ENCODE measurements around the gene POGK.

POGK gene

DNA sequence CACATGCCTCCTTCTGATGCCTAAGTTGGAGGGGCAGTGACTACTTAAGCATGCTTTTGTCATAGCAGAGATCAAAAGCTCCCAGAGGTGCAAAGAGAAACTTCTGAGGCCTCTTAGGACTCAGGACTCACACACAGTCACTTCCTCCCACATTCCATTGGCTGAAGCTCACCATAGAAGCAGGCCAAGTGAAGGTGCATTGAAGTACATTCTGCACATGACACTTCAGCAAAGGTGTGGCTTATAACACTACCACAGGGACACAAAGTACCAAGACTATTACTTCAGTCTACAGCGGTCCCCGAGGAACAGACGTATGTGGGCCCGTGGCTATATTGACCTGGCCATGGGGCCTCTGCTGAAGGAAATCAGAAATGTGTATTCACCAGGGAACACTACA lies 2.5 kb upstream of the POGK start:
- no peak overlapping the region for H3K4me3 ChIP-seq (ENCODE audit: low read depth in 1 of 2, low read length in 2 of 2)
- ATAC-seq (ENCODE audit: insufficient read depth, low read depth) (no peak), DNase-seq (no peak)
- H3K9me3 ChIP-seq (ENCODE audit: insufficient read depth, low read length, severe bottlenecking) = no peaks in the 10 kb centered on the region
- H3K27me3 ChIP-seq (ENCODE audit: insufficient read depth, low read length, poor library complexity) = peaks cover 9% of the 10 kb centered on the region
- peaks cover 31% of the 10 kb centered on the region for H3K4me1 ChIP-seq (ENCODE audit: insufficient read depth, low read length)
- no peak overlapping the region for H3K27ac ChIP-seq (ENCODE audit: low read length)
- no peak for TF ChIP-seq EZH2 (IDR thresholded peaks at IDR 0.05; ENCODE audit: borderline replicate concordance, low read depth, low read length, severe bottlenecking)
- TF ChIP-seq, protein P1, sequence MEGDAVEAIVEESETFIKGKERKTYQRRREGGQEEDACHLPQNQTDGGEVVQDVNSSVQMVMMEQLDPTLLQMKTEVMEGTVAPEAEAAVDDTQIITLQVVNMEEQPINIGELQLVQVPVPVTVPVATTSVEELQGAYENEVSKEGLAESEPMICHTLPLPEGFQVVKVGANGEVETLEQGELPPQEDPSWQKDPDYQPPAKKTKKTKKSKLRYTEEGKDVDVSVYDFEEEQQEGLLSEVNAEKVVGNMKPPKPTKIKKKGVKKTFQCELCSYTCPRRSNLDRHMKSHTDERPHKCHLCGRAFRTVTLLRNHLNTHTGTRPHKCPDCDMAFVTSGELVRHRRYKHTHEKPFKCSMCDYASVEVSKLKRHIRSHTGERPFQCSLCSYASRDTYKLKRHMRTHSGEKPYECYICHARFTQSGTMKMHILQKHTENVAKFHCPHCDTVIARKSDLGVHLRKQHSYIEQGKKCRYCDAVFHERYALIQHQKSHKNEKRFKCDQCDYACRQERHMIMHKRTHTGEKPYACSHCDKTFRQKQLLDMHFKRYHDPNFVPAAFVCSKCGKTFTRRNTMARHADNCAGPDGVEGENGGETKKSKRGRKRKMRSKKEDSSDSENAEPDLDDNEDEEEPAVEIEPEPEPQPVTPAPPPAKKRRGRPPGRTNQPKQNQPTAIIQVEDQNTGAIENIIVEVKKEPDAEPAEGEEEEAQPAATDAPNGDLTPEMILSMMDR (IDR thresholded peaks at IDR 0.05; ENCODE audit: borderline replicate concordance, extremely low read depth, low read length, poor library complexity, severe bottlenecking) = no peak
- peaks cover 9% of the 10 kb centered on the region; the same call in 1 of the 2 replicates for H4K20me1 ChIP-seq (ENCODE audit: insufficient read depth, low read length)
- no peak overlapping the region for H3K9ac ChIP-seq (ENCODE audit: low read depth, low read length)
- no peak overlapping the region for H2AFZ ChIP-seq (ENCODE audit: low read depth, low read length)
- H3K4me2 ChIP-seq (ENCODE audit: insufficient read depth, low read length) = no peak overlapping the region
- H3K79me2 ChIP-seq (ENCODE audit: insufficient read depth, low read length) = peaks cover 30% of the 10 kb centered on the region
- H3K36me3 ChIP-seq (ENCODE audit: insufficient read depth, low read length) = peaks cover 16% of the 10 kb centered on the region

DNA sequence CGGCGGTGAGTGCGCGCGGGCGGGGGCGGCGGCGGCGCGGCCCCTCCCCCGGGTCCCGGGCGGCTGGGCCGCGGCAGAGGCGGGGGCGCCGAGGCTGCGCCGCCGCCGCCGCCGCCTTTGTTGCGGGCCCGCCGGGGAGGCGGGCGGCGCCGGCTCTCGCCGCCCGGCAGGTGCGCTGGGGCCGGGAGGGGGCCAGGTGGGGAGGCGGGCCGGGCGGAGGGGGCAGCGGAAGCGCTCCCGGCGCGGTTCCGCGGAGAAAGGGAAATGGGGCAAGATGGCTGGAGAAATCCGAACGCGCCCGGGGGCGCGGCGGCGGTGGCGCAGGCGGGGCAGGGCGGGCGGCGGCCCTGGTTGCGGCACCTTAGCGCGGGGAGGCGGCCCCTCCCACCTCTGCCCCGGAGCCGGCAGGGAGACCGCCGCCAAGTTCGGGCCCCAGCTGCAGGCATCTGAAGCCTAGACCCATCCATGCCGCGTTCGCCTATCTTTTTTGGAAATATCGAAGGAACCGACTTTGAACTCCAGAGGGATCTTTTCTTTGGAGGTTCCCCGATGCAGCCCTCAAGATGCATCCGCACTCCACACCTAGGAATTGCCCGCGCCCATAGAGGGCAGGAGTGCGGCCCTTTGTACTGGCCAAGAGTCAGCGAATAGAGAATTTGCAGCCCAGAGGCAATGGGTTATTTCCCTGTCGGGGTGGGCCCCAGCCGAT lies 479 bp downstream of the POGK start:
- Histone ChIP-seq H3K4me3 (ENCODE audit: low read depth in 1 of 2, low read length in 2 of 2) (peak overlapping the region; percentile 78 to 88; a peak in 3 of 4 replicates), H3K27ac (ENCODE audit: low read length) (peak overlapping the region; percentile 96), H2AFZ (ENCODE audit: low read depth, low read length) (peak overlapping the region; percentile 99), H3K4me1 (ENCODE audit: insufficient read depth, low read length) (peaks cover 49% of the 10 kb centered on the region), H3K27me3 (ENCODE audit: insufficient read depth, low read length, poor library complexity) (peaks cover 5% of the 10 kb centered on the region), H3K79me2 (ENCODE audit: insufficient read depth, low read length) (peaks cover 54% of the 10 kb centered on the region), H3K36me3 (ENCODE audit: insufficient read depth, low read length) (peaks cover 45% of the 10 kb centered on the region), H4K20me1 (ENCODE audit: insufficient read depth, low read length) (peaks cover 16% of the 10 kb centered on the region; the same call in 1 of the 2 replicates), H3K9me3 (ENCODE audit: insufficient read depth, low read length, severe bottlenecking) (no peaks in the 10 kb centered on the region), H3K4me2 (ENCODE audit: insufficient read depth, low read length) (peak overlapping the region; percentile 89), H3K9ac (ENCODE audit: low read depth, low read length) (peak overlapping the region; percentile 77)
- TF ChIP-seq, protein P1 (IDR thresholded peaks at IDR 0.05; ENCODE audit: borderline replicate concordance, extremely low read depth, low read length, poor library complexity, severe bottlenecking) = peak; percentile 17
- TF ChIP-seq EZH2 (IDR thresholded peaks at IDR 0.05; ENCODE audit: borderline replicate concordance, low read depth, low read length, severe bottlenecking) = no peak
- DNase-seq = peak; percentile 70
- peak; percentile 42 for ATAC-seq (ENCODE audit: insufficient read depth, low read depth)

DNA sequence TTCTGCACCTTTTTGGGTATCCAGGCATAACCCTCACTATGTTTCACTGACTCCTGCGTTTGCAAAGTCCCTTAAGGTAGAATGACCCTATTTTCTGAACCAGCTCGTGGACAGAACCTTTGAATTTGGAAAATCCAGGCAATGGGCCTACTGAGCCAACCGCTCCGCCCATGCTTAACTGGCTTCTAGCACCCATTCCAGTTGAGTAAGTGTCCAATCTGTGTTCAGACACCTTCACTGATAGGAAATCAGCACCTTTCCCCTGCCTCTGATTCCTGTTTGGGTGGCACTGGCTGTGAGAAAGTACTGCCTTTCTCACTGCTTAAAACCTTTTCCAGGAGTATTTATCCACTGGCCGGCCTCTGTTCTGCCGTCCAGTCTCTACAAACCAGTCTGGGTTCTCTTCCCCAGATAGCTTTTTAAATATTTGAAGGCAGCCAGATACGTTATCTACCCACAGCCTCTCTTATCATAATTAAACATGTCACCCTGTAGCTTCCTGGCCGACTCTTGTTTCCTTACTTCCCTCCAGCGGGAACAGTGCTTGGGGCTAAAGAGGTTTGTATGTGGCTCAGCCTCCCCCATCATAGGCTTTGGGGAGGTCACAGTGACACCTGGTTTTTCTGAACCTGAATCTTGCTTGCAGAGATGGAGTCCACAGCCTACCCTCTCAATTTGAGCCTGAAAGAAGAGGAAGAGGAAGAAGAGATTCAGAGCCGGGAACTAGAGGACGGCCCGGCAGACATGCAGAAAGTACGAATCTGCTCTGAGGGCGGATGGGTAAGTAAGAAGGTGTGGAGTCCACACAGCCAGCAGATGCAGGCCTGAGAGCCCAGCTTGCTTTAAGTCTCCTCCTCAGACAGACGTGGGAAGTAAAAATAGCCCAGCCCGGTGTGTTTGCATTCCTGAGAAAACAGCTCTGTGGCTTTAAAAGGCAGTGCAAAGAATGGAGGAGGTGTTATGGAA lies 1.3 kb downstream of the POGK start:
- Histone ChIP-seq H3K79me2 (ENCODE audit: insufficient read depth, low read length) (peaks cover 60% of the 10 kb centered on the region), H3K4me3 (ENCODE audit: low read depth in 1 of 2, low read length in 2 of 2) (peak overlapping the region; percentile 78 to 88; a peak in 3 of 4 replicates), H3K4me2 (ENCODE audit: insufficient read depth, low read length) (peak overlapping the region; percentile 89), H4K20me1 (ENCODE audit: insufficient read depth, low read length) (peaks cover 23% of the 10 kb centered on the region; the same call in 1 of the 2 replicates), H3K9ac (ENCODE audit: low read depth, low read length) (peak overlapping the region; percentile 77), H3K27ac (ENCODE audit: low read length) (peak overlapping the region; percentile 68), H3K27me3 (ENCODE audit: insufficient read depth, low read length, poor library complexity) (no peaks in the 10 kb centered on the region), H3K9me3 (ENCODE audit: insufficient read depth, low read length, severe bottlenecking) (no peaks in the 10 kb centered on the region), H3K36me3 (ENCODE audit: insufficient read depth, low read length) (peaks cover 54% of the 10 kb centered on the region), H3K4me1 (ENCODE audit: insufficient read depth, low read length) (peaks cover 49% of the 10 kb centered on the region), H2AFZ (ENCODE audit: low read depth, low read length) (peak overlapping the region; percentile 69)
- TF ChIP-seq, protein P1 (IDR thresholded peaks at IDR 0.05; ENCODE audit: borderline replicate concordance, extremely low read depth, low read length, poor library complexity, severe bottlenecking) = no peak
- TF ChIP-seq EZH2 (IDR thresholded peaks at IDR 0.05; ENCODE audit: borderline replicate concordance, low read depth, low read length, severe bottlenecking) = no peak
- DNase-seq (no peak), ATAC-seq (ENCODE audit: insufficient read depth, low read depth) (no peak)

Data from DND-41 (cell line).